OCI-LY7 (cell line): ENCODE results near the gene COL15A1.
"Not testable (repeated sequence)": the region's sequence is repeated elsewhere in the genome, so short reads cannot be mapped to it uniquely, and the experiment has no call there.

ENCODE experiments used
- CTCF ChIP-seq: fragments of 200-600 bp; sonication (generic); conservative IDR thresholded peaks from 2 replicates; pipeline ENCODE4 v1.5.1; 2014; ENCODE audit warnings: mild to moderate bottlenecking, antibody characterized with exemption, low read length, moderate library complexity, mixed read lengths
- EZH2phosphoT487 ChIP-seq: fragments of 200-600 bp; sonication (generic); IDR thresholded peaks from 2 replicates; pipeline ENCODE4 v1.6.1; 2018; ENCODE audit warnings: low read depth, borderline replicate concordance, mild to moderate bottlenecking, mixed run types, antibody characterized with exemption, low read length, moderate library complexity, mixed read lengths

DNA sequence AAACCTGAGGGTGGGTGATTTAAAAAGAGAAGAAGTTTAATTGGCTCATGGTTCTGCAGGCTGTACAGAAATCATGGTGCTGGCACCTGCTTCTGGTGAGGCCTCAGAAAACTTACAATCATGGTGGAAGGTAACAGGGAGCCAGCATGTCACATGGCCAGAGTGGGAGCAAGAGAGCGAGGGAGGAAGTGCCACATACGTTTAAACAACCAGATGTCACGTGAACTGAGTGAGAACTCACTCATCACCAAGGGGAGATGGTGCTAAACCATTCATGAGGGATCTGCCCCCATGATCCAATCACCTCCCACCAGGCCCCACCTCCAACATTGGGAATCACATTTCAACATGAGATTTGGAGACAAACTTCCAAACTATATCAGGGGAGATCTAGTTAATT, 41.9 kb upstream of the COL15A1 start:
- not testable (repeated sequence) for TF ChIP-seq CTCF, EZH2phosphoT487
